Cardiac ventricle fibroblast (primary cell): ENCODE measurements around the gene BAAT. TPM values are rescaled to one million over a fixed set of nuclear protein-coding genes. Genes with fewer than 3 reads are reported as not detected.

Source experiments
- total RNA-seq: library from RNA; depleted of rRNA; stranded (reverse); fragments of >200 nt; gene quantifications from 2 replicates; pipeline ENCODE4 v1.2.3, GENCODE V29; 2015

The BAAT gene
- 0.06 and 0.24 TPM in 2 replicates for total RNA-seq

DNA sequence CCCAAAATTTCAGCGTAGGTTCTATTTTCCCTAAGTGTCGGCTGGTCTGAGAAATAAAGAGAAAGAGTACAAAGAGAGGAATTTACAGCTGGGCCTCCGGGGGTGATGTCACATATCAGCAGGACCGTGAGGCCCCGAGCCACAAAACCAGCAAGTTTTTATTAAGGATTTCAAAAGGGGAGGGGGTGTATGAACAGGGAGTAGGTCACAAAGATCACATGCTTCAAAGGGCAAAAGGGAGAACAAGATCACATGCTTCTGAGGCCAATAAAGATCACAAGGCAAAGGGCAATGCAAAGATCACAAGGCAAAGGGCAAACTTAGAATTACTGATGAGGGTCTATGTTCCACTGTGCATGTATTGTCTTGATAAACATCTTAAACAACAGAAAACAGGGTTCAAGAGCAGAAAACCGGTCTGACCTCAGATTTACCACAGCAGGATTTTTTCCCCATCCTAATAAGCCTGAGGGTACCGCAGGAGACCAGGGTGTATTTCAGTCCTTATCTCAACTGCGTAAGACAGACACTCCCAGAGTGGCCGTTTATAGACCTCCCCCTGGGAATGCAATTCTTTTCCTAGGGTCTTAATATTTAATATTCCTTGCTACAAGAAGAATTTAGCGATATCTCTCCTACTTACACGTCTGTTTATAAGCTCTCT is at the start of gene BAAT:
Gene BAAT (minus strand): TSS at position 134 of the 664 bp plus-strand sequence. CDS start 13,602 bp downstream, outside the sequence.

DNA sequence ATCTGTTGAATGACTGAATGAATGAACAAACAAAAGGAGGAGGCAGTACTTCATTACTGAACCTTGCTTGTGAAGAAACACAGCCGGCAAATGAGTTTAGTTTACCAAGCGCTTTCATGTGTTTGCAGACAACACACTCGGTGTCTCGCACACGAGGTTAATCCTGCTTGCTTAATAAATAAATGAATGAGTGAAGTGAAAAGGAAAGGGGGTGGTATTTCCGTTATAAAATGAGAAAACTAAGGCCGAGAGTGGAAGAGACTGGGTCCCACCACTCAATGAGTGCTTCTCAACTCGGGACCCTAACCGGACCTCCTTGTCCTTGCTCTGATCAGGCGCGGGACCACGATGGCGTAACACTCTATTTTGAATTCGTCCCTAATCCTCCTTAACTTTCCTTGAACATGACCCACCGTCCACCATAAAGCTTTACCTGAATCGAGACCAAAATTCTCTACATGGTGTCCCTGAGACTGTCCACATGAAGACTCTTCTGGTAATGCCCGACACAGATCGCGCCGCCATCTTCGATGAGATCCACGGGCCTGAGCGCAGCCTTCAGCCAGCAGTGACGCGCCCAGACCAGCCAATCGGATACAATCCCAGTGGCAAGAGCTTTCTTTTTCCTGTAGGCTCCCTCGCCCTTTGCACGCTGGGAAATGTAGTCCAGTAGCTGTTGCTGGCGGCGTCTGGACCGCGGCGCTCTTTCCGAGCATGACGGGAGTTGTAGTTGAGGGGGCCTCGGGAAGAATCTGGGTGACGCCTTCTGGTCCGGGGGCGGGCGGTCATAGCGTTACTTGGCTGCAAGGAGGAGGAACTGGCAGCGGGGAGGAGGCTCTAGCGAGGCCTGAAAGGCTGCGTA is 13.5 kb upstream of the BAAT start, which contains the start of the genes MRPL50 and ZNF189:
Gene MRPL50 (minus strand): TSS at position 551 of the 862 bp plus-strand sequence. CDS start 26 bp downstream, at position 525.
Gene ZNF189 (plus strand): TSS at position 784 of the 862 bp plus-strand sequence. CDS start 306 bp downstream, outside the sequence.

Other genes with a start within 250 kb of the BAAT start
- gene MRPL50, start 13.6 kb upstream of the BAAT start, total RNA-seq: 9.4 and 10.6 TPM in 2 replicates
- gene ZNF189, start 13.8 kb upstream of the BAAT start, total RNA-seq: 11.5 and 14.8 TPM in 2 replicates
- gene ALDOB, start 50.8 kb upstream of the BAAT start, total RNA-seq: not detected in 2 replicates
- gene RNF20, start 148.8 kb upstream of the BAAT start, total RNA-seq: 14.7 and 16.6 TPM in 2 replicates
- gene PPP3R2, start 210.0 kb upstream of the BAAT start, total RNA-seq: not detected in 2 replicates